Epithelial cell of esophagus (primary cell): ENCODE data around the gene CDH18.
A peak's percentile ranks its signal among the peaks of the same experiment; 100 is the strongest.
"Not testable (repeated sequence)": the region's sequence is repeated elsewhere in the genome, so short reads cannot be mapped to it uniquely, and the experiment has no call there.

Experiments
- DNase-seq: peaks from one replicate; pipeline ENCODE4 v3.0.0; 2010; ENCODE audit warnings: low read depth
- H3K4me3 ChIP-seq: 2 replicates; pipeline ENCODE4 v1.5.1; 2011; ENCODE audit warnings: mild to moderate bottlenecking, low read length, control low read depth
- TF ChIP-seq, protein P1 (sequence below): IDR thresholded peaks from 2 replicates; pipeline ENCODE4 v1.5.1; 2011; ENCODE audit warnings: low read depth, mild to moderate bottlenecking, low read length, control low read depth, inconsistent platforms; ENCODE audit not compliant: insufficient read depth; ENCODE audit errors: missing control alignments

Gene CDH18

DNA sequence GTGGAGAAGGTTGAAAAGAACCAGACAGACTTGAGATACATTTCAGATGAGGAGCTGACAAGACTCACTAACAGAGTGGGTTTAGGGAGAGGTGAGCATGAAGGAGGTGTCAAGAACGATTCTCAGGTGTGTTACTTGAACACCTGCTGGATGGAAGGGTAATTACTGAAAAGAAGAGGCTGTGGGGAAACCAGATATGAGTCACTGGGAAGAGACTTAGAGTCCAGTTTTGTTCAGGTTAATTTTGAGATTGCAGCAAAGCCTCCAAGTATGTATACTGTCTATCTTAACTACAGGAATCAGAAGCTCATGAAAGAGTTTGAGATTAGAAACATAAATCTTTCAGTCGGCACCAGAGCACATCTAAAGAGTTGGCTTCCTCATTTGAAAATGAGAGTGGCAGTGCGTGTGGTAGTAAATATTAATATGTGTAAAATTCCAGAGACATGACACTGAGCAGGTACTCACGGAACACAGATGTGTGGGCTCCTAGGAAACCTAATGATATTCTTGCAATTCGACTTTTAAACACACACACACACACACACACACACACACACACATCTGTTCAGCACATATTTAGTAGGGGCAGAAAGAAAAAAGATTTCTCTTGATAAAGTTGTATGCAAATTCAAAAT is 197.1 kb downstream of the CDH18 start:
- DNase-seq: peak; percentile 65
- H3K4me3 ChIP-seq: no peak overlapping the region
- TF ChIP-seq, protein P1, sequence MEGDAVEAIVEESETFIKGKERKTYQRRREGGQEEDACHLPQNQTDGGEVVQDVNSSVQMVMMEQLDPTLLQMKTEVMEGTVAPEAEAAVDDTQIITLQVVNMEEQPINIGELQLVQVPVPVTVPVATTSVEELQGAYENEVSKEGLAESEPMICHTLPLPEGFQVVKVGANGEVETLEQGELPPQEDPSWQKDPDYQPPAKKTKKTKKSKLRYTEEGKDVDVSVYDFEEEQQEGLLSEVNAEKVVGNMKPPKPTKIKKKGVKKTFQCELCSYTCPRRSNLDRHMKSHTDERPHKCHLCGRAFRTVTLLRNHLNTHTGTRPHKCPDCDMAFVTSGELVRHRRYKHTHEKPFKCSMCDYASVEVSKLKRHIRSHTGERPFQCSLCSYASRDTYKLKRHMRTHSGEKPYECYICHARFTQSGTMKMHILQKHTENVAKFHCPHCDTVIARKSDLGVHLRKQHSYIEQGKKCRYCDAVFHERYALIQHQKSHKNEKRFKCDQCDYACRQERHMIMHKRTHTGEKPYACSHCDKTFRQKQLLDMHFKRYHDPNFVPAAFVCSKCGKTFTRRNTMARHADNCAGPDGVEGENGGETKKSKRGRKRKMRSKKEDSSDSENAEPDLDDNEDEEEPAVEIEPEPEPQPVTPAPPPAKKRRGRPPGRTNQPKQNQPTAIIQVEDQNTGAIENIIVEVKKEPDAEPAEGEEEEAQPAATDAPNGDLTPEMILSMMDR: peak; percentile 41

DNA sequence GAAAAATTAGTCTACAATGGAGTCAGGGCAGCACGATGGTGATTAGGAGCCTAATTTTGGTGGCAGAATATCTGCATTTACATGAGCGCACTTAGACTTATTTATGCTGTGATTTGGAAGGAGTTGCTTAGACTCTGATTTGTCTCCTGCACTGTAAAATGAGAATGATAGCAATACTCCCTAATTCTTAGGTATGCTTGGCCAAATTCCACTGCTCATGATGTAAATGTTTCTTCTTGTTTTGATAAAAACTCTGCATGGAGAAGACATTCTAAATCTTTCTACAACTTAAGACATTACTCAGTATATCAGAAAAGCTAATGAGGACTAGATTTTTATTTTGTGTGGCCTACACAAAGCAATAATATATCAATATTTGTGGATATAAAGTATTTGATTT is 205.4 kb downstream of the CDH18 start:
- DNase-seq: no peak
- TF ChIP-seq, protein P1: no peak
- H3K4me3 ChIP-seq: no peak overlapping the region

DNA sequence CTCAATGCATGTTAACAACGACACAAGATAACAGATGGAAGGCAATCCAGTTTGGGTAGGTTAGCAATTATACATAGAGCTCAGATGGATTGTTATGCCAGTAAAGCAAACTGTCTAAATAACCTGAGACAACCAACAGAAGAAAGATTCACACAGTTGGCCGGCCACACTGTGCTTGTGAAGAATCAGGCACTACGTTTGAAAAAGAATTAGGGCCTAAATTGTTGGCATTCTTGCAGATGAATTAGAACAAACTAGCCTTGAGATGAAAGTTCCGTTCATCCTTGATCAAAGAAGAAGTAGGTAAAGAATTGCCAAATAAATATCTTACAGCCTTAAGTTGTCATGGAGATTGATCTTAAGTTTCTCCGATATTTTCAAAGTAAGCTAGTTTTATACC is 210.6 kb downstream of the CDH18 start:
- TF ChIP-seq, protein P1: no peak
- DNase-seq: no peak
- no peak overlapping the region for H3K4me3 ChIP-seq

DNA sequence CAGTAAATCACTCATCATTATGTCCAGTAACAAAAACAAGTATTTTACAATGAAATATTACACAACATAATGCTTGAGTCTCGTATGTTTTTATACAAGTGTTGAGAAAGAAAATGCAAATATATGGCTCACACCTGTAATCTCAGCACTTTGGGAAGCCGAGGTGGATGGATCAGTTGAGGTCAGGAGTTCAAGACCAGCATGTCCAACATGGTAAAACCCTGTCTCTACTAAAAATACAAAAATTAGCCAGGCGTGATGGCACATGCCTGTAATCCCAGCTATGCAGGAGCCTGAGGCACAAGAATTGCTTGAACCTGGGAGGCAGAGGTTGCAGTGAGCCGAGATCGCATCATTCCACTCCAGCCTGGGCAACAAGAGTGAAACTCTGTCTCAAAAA is 211.1 kb downstream of the CDH18 start:
- DNase-seq: peak; percentile 49
- not testable (repeated sequence) for H3K4me3 ChIP-seq

DNA sequence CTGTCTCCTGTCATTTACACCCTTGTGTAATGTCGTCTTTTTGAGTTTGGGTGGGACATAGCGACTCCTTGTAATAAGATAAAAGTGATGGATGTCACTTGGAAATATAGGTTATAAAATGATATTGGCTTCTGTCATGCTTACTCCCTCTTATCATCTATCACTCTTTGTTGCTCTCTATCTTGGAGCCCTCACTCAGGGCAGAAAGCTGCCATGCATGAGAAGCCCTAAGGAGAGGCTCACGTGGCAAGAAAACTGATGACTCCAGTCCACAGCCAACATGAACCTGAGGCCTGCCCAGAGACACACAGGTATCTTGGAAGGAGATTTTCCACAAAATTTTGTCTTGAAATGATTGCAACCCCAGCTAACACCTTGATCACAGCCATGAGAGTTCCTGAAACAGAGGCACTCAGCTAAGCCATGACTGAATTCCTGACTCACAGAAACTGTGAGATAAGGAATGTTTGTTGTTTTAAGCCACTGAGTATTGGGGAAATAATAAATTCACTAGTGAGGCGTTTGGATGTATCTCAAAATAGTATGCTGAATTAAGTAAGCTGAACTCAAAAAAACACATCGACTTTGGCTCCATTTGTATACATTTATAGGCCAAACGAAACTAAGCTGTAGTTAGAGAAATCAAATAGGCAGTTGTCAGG is 216.7 kb downstream of the CDH18 start:
- peak; percentile 24 for DNase-seq
- H3K4me3 ChIP-seq: no peak overlapping the region
- TF ChIP-seq, protein P1: no peak

DNA sequence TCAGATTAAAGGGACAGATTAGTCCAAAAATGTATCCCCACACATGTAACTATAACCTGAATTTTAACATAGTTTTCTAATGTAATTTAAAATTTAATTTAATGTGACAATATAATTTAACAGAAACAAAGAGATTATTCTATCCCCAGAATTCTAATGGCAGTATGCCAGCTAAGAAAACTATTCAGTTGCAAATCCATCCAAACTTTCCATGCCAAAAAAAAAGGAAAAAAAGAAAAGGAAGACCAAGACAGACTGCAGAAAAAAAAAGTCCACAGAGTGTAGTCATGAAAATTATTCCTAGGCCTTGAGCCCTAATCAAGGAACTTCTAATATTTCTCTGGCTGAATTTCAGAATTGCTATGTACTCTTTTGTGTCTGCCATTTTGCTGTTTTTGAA is 217.6 kb downstream of the CDH18 start:
- TF ChIP-seq, protein P1: no peak
- no peak overlapping the region for H3K4me3 ChIP-seq
- DNase-seq: no peak

DNA sequence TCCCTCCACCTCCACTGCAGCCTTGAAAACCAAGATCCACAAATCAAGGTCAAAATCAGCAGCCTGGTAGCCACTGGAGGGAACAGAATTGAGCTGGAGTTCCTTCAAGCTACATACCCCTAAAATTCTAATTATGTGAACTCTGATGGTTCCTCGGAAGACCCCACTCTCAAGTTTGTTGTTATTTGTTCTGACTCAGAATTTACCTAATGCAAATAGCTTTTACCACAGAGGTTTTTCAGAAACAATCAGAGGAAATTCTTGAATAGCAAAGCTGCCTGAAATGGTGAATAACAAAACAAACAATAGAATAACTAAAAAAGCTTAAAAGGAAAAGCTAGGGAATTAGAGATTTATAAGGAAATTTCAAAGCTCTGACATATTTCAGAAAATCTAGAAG is 220.0 kb downstream of the CDH18 start:
- H3K4me3 ChIP-seq: no peak overlapping the region
- TF ChIP-seq, protein P1: no peak
- DNase-seq: no peak
